Measurements from ENCODE around the gene NOXA1. TPM values are rescaled to one million over a fixed set of nuclear protein-coding genes. Genes with fewer than 3 reads are reported as not detected.

Gene NOXA1
- total RNA-seq, 4 donors from 2014 or later = 3.1 to 5.6 (median 4.4) TPM

GRCh38 chr9:137441289-137441934, 18.2 kb downstream of the NOXA1 start, which contains the start of gene ENTPD8:
Gene ENTPD8 (minus strand): TSS chr9:137441357. CDS start chr9:137438285, 3,072 bp downstream.
- DNase-seq (ENCODE audit: low spot score in 2 of 2) = peak in 1 of 2 donors; percentile 85
- 2% methylated on average over 9 of the region's 62 CpGs; no CpG with 5 or more reads in 1 of the 2 donors for WGBS, 2 donors
- H3K4me3 ChIP-seq (ENCODE audit: low read depth, poor library complexity, severe bottlenecking) = no peak within 1 kb of the TSS
- TF ChIP-seq CTCF (IDR thresholded peaks at IDR 0.05) = no peak
- TF ChIP-seq POLR2A (IDR thresholded peaks at IDR 0.05) = no peak
- intact Hi-C loops (cut with DNase I; ENCODE audit: low total_unique reads) = no loop called here

- no peak for DNase-seq (ENCODE audit: low spot score in 2 of 2)
- 13 to 25% methylated on average over 6 to 7 of the region's 7 CpGs for WGBS, 2 donors
- intact Hi-C loops (cut with DNase I; ENCODE audit: low total_unique reads) = no loop called here
- TF ChIP-seq POLR2A (IDR thresholded peaks at IDR 0.05) (no peak), CTCF (IDR thresholded peaks at IDR 0.05) (no peak)
- no peak overlapping the region for H3K4me3 ChIP-seq (ENCODE audit: low read depth, poor library complexity, severe bottlenecking)
These were observed 18.7 kb downstream of the NOXA1 start for GRCh38 chr9:137441935-137442321.

- WGBS, 2 donors = 87 to 89% methylated on average over 14 of the region's 14 CpGs
- intact Hi-C loops (cut with DNase I; ENCODE audit: low total_unique reads) = no loop called here
- TF ChIP-seq POLR2A (IDR thresholded peaks at IDR 0.05) = no peak
- TF ChIP-seq CTCF (IDR thresholded peaks at IDR 0.05) = no peak
- H3K4me3 ChIP-seq (ENCODE audit: low read depth, poor library complexity, severe bottlenecking) = no peak overlapping the region
- DNase-seq (ENCODE audit: low spot score in 2 of 2) = no peak
These were observed 21.1 kb downstream of the NOXA1 start for GRCh38 chr9:137444106-137444790.

DNA sequence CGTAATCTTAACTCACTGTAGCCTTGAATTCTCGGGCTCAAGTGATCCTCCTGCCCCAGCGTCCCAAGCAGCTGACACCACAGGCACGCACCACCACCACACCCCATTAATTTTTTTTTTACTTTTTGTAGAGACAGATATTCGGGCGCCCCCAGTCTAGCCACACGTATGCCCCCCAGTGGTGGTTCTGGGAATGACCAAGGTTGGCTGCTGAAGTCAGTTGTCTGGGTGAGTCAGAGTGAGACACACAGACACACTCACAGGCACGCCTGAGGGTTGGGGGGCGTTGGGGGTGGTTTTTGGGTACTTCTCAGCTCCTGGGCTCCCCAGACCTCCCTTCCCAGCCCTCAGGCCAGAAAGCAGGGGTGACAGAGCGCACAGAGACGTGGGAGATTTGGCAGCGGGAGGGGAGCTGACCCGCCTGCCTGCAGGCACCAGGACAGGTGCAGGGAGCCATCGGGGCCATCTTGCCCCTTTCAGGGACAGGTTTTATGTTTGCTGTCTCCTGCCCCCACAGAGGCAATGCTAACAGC, 22.1 kb downstream of the NOXA1 start:
- TF ChIP-seq CTCF (IDR thresholded peaks at IDR 0.05) (peak in 1 of 3 donors; percentile 64), POLR2A (IDR thresholded peaks at IDR 0.05) (no peak)

GRCh38 chr9:137445930-137446431, 22.8 kb downstream of the NOXA1 start:
- no peak for DNase-seq (ENCODE audit: low spot score in 2 of 2)
- intact Hi-C loops (cut with DNase I; ENCODE audit: low total_unique reads) = no loop called here
- no peak overlapping the region for H3K4me3 ChIP-seq (ENCODE audit: low read depth, poor library complexity, severe bottlenecking)
- WGBS, 2 donors = 27 to 33% methylated on average over 15 to 19 of the region's 19 CpGs
- TF ChIP-seq CTCF (IDR thresholded peaks at IDR 0.05) = no peak
- no peak for TF ChIP-seq POLR2A (IDR thresholded peaks at IDR 0.05)

More for the DNA sequence above, 22.1 kb downstream of the NOXA1 start:
- peak; percentile 84 to 98 for DNase-seq (ENCODE audit: low spot score in 2 of 2)
- intact Hi-C loops (cut with DNase I; ENCODE audit: low total_unique reads) = no loop called here
- 14 to 17% methylated on average over 14 of the region's 14 CpGs for WGBS, 2 donors
- no peak overlapping the region for H3K4me3 ChIP-seq (ENCODE audit: low read depth, poor library complexity, severe bottlenecking)

Measured in lower leg skin (tissue), 4 donors.